Skeletal muscle tissue (tissue), 4 donors: Measurements from ENCODE around the gene KIAA1549. TPM values are rescaled to one million over a fixed set of nuclear protein-coding genes. Genes with fewer than 3 reads are reported as not detected.

ENCODE experiments used
- H3K27ac ChIP-seq: one replicate; pipeline ENCODE4 v1.7.0; 2013; ENCODE audit warnings: mild to moderate bottlenecking, low read depth, low read length, inconsistent platforms
- H3K27me3 ChIP-seq, 3 donors: one replicate each; pipeline ENCODE4 v1.7.0; 2013; ENCODE audit warnings: low read length in 3 of 3; ENCODE audit not compliant: control insufficient read depth in 3 of 3, insufficient read depth in 3 of 3
- H3K36me3 ChIP-seq, 3 donors: one replicate each; pipeline ENCODE4 v1.7.0; 2013; ENCODE audit warnings: low read length in 3 of 3; ENCODE audit not compliant: control insufficient read depth in 3 of 3, insufficient read depth in 3 of 3
- H3K4me1 ChIP-seq, 3 donors: one replicate each; pipeline ENCODE4 v1.7.0; 2013; ENCODE audit warnings: low read length in 3 of 3, mild to moderate bottlenecking in 3 of 3; ENCODE audit not compliant: control insufficient read depth in 3 of 3, insufficient read depth in 3 of 3
- H3K4me3 ChIP-seq, 3 donors: one replicate each; pipeline ENCODE4 v1.7.0; 2013; ENCODE audit warnings: low read length in 3 of 3
- H3K9ac ChIP-seq, 3 donors: one replicate each; pipeline ENCODE4 v1.7.0; 2013; ENCODE audit warnings: low read length in 3 of 3, mild to moderate bottlenecking in 3 of 3, moderate library complexity in 2 of 3, low read depth in 1 of 3
- H3K9me3 ChIP-seq, 3 donors: one replicate each; pipeline ENCODE4 v1.7.0; 2013; ENCODE audit warnings: low read length in 3 of 3; ENCODE audit not compliant: control insufficient read depth in 3 of 3
- total RNA-seq: library from RNA; depleted of rRNA; stranded (reverse); fragments of >200 nt; gene quantifications from one replicate; pipeline ENCODE4 v1.2.3, GENCODE V29; 2014
- donor health status: Osteomylitis.

KIAA1549 gene
- total RNA-seq, 1 donor from 2014 or later: 4.2 TPM

- Histone ChIP-seq H3K9ac (no peak overlapping the region), H3K9me3 (peaks cover 0 to 2% (median 0%) of the 10 kb centered on the region in 3 donors), H3K27me3 (no peaks in the 10 kb centered on the region), H3K27ac (no peak overlapping the region), H3K4me1 (no peaks in the 10 kb centered on the region), H3K36me3 (no peaks in the 10 kb centered on the region), H3K4me3 (no peak overlapping the region)
Measured at GRCh38 chr7:138852469-138852868, 128.7 kb downstream of the KIAA1549 start.

GRCh38 chr7:138849701-138850100 lies 131.5 kb downstream of the KIAA1549 start:
- peaks cover 0 to 2% (median 0%) of the 10 kb centered on the region in 3 donors for H3K9me3 ChIP-seq
- H3K4me1 ChIP-seq: no peaks in the 10 kb centered on the region
- H3K36me3 ChIP-seq: no peaks in the 10 kb centered on the region
- no peak overlapping the region for H3K27ac ChIP-seq
- no peak overlapping the region for H3K4me3 ChIP-seq
- no peaks in the 10 kb centered on the region for H3K27me3 ChIP-seq
- H3K9ac ChIP-seq: no peak overlapping the region

- H3K9ac ChIP-seq: no peak overlapping the region
- H3K4me1 ChIP-seq: no peaks in the 10 kb centered on the region
- H3K27me3 ChIP-seq: no peaks in the 10 kb centered on the region
- H3K9me3 ChIP-seq: peaks cover 0 to 2% (median 0%) of the 10 kb centered on the region in 3 donors
- H3K4me3 ChIP-seq: no peak overlapping the region
- H3K27ac ChIP-seq: no peak overlapping the region
- no peaks in the 10 kb centered on the region for H3K36me3 ChIP-seq
Measured at GRCh38 chr7:138848056-138848980, 132.9 kb downstream of the KIAA1549 start.

- Histone ChIP-seq H3K27ac (no peak overlapping the region), H3K4me3 (no peak overlapping the region), H3K36me3 (no peaks in the 10 kb centered on the region), H3K9ac (no peak overlapping the region), H3K27me3 (no peaks in the 10 kb centered on the region), H3K4me1 (no peaks in the 10 kb centered on the region), H3K9me3 (peaks cover 0 to 2% (median 0%) of the 10 kb centered on the region in 3 donors)
Measured at GRCh38 chr7:138845711-138846110, 135.5 kb downstream of the KIAA1549 start.

GRCh38 chr7:138843632-138844580 lies 137.3 kb downstream of the KIAA1549 start:
- Histone ChIP-seq H3K27ac (no peak overlapping the region), H3K4me1 (no peaks in the 10 kb centered on the region), H3K9me3 (no peaks in the 10 kb centered on the region), H3K4me3 (no peak overlapping the region), H3K36me3 (no peaks in the 10 kb centered on the region), H3K27me3 (no peaks in the 10 kb centered on the region), H3K9ac (no peak overlapping the region)

- Histone ChIP-seq H3K4me1 (no peaks in the 10 kb centered on the region), H3K27ac (no peak overlapping the region), H3K9me3 (no peaks in the 10 kb centered on the region), H3K9ac (no peak overlapping the region), H3K27me3 (no peaks in the 10 kb centered on the region), H3K4me3 (no peak overlapping the region), H3K36me3 (no peaks in the 10 kb centered on the region)
Measured at GRCh38 chr7:138842111-138842510, 139.1 kb downstream of the KIAA1549 start.

GRCh38 chr7:138838166-138838565 lies 143.0 kb downstream of the KIAA1549 start:
- Histone ChIP-seq H3K27ac (no peak overlapping the region), H3K36me3 (no peaks in the 10 kb centered on the region), H3K4me3 (no peak overlapping the region), H3K9me3 (no peaks in the 10 kb centered on the region), H3K27me3 (no peaks in the 10 kb centered on the region), H3K4me1 (no peaks in the 10 kb centered on the region), H3K9ac (no peak overlapping the region)

- Histone ChIP-seq H3K4me3 (no peak overlapping the region), H3K36me3 (no peaks in the 10 kb centered on the region), H3K27ac (no peak overlapping the region), H3K9ac (no peak overlapping the region), H3K4me1 (no peaks in the 10 kb centered on the region), H3K27me3 (no peaks in the 10 kb centered on the region), H3K9me3 (no peaks in the 10 kb centered on the region)
Measured at GRCh38 chr7:138837627-138838026, 143.6 kb downstream of the KIAA1549 start.

- Histone ChIP-seq H3K27me3 (no peaks in the 10 kb centered on the region), H3K9ac (no peak overlapping the region), H3K36me3 (no peaks in the 10 kb centered on the region), H3K4me3 (no peak overlapping the region), H3K4me1 (no peaks in the 10 kb centered on the region), H3K27ac (no peak overlapping the region), H3K9me3 (no peaks in the 10 kb centered on the region)
Measured at GRCh38 chr7:138835087-138835486, 146.1 kb downstream of the KIAA1549 start.

- no peak overlapping the region for H3K27ac ChIP-seq
- no peak overlapping the region for H3K9ac ChIP-seq
- no peaks in the 10 kb centered on the region for H3K27me3 ChIP-seq
- H3K4me1 ChIP-seq: no peaks in the 10 kb centered on the region
- H3K4me3 ChIP-seq: no peak overlapping the region
- H3K36me3 ChIP-seq: no peaks in the 10 kb centered on the region
- H3K9me3 ChIP-seq: no peaks in the 10 kb centered on the region
Measured at GRCh38 chr7:138834583-138834982, 146.6 kb downstream of the KIAA1549 start.
